Liver (tissue), 9 donors: ENCODE results near the gene BMP8A. TPM values are rescaled to one million over a fixed set of nuclear protein-coding genes. Genes with fewer than 3 reads are reported as not detected.

Source experiments
- DNase-seq: peaks from one replicate; pipeline ENCODE4 v3.0.0-alpha.2; 2017; ENCODE audit warnings: low spot score
- H3K27ac ChIP-seq, 2 donors: one replicate each; pipeline ENCODE4 v1.7.0; 2013; ENCODE audit warnings: inconsistent platforms in 2 of 2, low read length in 2 of 2, control low read depth in 1 of 2, low read depth in 1 of 2, mild to moderate bottlenecking in 1 of 2
- H3K27me3 ChIP-seq, 4 donors: one replicate each; pipeline versions ENCODE4 v1.6.1 to v1.7.0; 2013; ENCODE audit warnings: low read length in 3 of 4, inconsistent platforms in 1 of 4, mild to moderate bottlenecking in 1 of 4, moderate library complexity in 1 of 4; ENCODE audit not compliant: control insufficient read depth in 4 of 4, insufficient read depth in 4 of 4
- H3K36me3 ChIP-seq, 4 donors: one replicate each; pipeline versions ENCODE4 v1.6.1 to v1.7.0; 2013; ENCODE audit warnings: low read length in 3 of 4, mild to moderate bottlenecking in 3 of 4, low read depth in 1 of 4, moderate library complexity in 1 of 4; ENCODE audit not compliant: control insufficient read depth in 4 of 4, insufficient read depth in 3 of 4
- H3K4me1 ChIP-seq, 4 donors: one replicate each; pipeline versions ENCODE4 v1.6.1 to v1.7.0; 2013; ENCODE audit warnings: low read length in 3 of 4, mild to moderate bottlenecking in 3 of 4, moderate library complexity in 1 of 4; ENCODE audit not compliant: control insufficient read depth in 4 of 4, insufficient read depth in 4 of 4
- H3K4me3 ChIP-seq, 3 donors: one replicate each; pipeline versions ENCODE4 v1.6.1 to v1.7.0; 2013; ENCODE audit warnings: low read length in 3 of 3, control low read depth in 1 of 3, low read depth in 1 of 3, mild to moderate bottlenecking in 1 of 3
- H3K9ac ChIP-seq, 2 donors: one replicate each; pipeline ENCODE4 v1.7.0; 2013; ENCODE audit warnings: low read length in 2 of 2, mild to moderate bottlenecking in 2 of 2, moderate library complexity in 2 of 2, control low read depth in 1 of 2, low read depth in 1 of 2
- H3K9me3 ChIP-seq, 4 donors: one replicate each; pipeline versions ENCODE4 v1.6.1 to v1.7.0; 2013; ENCODE audit warnings: low read length in 3 of 4; ENCODE audit not compliant: control insufficient read depth in 4 of 4
- CTCF ChIP-seq: fragments of 150-350 bp; IDR thresholded peaks from 2 replicates; pipeline ENCODE4 v1.5.1; 2017; ENCODE audit warnings: improper control_type of control experiment, low read depth, low read length; ENCODE audit not compliant: missing input control
- EGR1 ChIP-seq, 2 donors: IDR thresholded peaks; 2 replicates each; pipeline ENCODE4 v1.6.1; 2016 to 2018; ENCODE audit warnings: antibody characterized with exemption in 2 of 2, low read depth in 2 of 2
- FOXA1 ChIP-seq: IDR thresholded peaks from 2 replicates; pipeline ENCODE4 v1.6.1; 2016; ENCODE audit warnings: antibody characterized with exemption
- FOXA2 ChIP-seq: IDR thresholded peaks from 2 replicates; pipeline ENCODE4 v1.6.1; 2016; ENCODE audit warnings: antibody characterized with exemption
- GABPA ChIP-seq, 2 donors: IDR thresholded peaks in 1 of 2; conservative IDR thresholded peaks in 1 of 2; 2 replicates each; pipeline ENCODE4 v1.6.1; 2016; ENCODE audit warnings: antibody characterized with exemption in 2 of 2, mild to moderate bottlenecking in 1 of 2, moderate library complexity in 1 of 2
- HNF4A ChIP-seq, 2 donors: conservative IDR thresholded peaks; 2 replicates each; pipeline ENCODE4 v1.6.1; 2016; ENCODE audit warnings: antibody characterized with exemption in 2 of 2, mild to moderate bottlenecking in 2 of 2
- HNF4G ChIP-seq: IDR thresholded peaks from 2 replicates; pipeline ENCODE4 v1.6.1; 2016; ENCODE audit warnings: antibody characterized with exemption
- JUND ChIP-seq, 2 donors: IDR thresholded peaks; 2 replicates each; pipeline ENCODE4 v1.6.1; 2016; ENCODE audit warnings: antibody characterized with exemption in 2 of 2
- NR2F2 ChIP-seq: IDR thresholded peaks from 2 replicates; pipeline ENCODE4 v1.6.1; 2016; ENCODE audit warnings: antibody characterized with exemption
- RAD21 ChIP-seq, 2 donors: IDR thresholded peaks; 2 replicates each; pipeline ENCODE4 v1.6.1; 2016; ENCODE audit warnings: antibody characterized with exemption in 2 of 2, mild to moderate bottlenecking in 2 of 2
- REST ChIP-seq: IDR thresholded peaks from 2 replicates; pipeline ENCODE4 v1.6.1; 2016; ENCODE audit warnings: antibody characterized with exemption, mild to moderate bottlenecking
- RXRA ChIP-seq, 2 donors: IDR thresholded peaks; 2 replicates each; pipeline ENCODE4 v1.6.1; 2017 to 2018; ENCODE audit warnings: antibody characterized with exemption in 2 of 2, mild to moderate bottlenecking in 1 of 2
- SP1 ChIP-seq: IDR thresholded peaks from 2 replicates; pipeline ENCODE4 v1.6.1; 2018; ENCODE audit warnings: antibody characterized with exemption, mild to moderate bottlenecking
- YY1 ChIP-seq: IDR thresholded peaks from 2 replicates; pipeline ENCODE4 v1.6.1; 2016; ENCODE audit warnings: antibody characterized with exemption, mild to moderate bottlenecking
- ZBTB33 ChIP-seq: IDR thresholded peaks from 2 replicates; pipeline ENCODE4 v1.6.1; 2016; ENCODE audit warnings: antibody characterized with exemption
- WGBS: extraction: QIAGEN DNeasy Blood & Tissue Kit; methylation state at CpG from one replicate; pipeline ENCODE4 v1.1.7; 2013; 5-methylcytosine and 5-hydroxymethylcytosine counted together
- polyA plus RNA-seq, 2 donors: library from polyadenylated mRNA; stranded (reverse) in 1 of 2; unstranded in 1 of 2; fragments of 200-250 nt in 1 of 2; fragments of >200 nt in 1 of 2; fragmentation: Nextera tagmentation in 1 of 2; extraction: Ambion mirVana in 1 of 2; gene quantifications; one replicate each; pipeline versions ENCODE4 v1.2.1 to v1.2.3, GENCODE V29; 2013 to 2015
- total RNA-seq, 2 donors: library from RNA; depleted of rRNA; stranded (reverse); fragments of >200 nt; gene quantifications; one replicate each; pipeline ENCODE4 v1.2.3, GENCODE V29; 2014
- TF ChIP-seq, protein P1 (sequence below): IDR thresholded peaks from 2 replicates; pipeline ENCODE4 v1.6.1; 2016; ENCODE audit warnings: antibody characterized with exemption
- TF ChIP-seq, protein P2 (sequence below): IDR thresholded peaks from 2 replicates; pipeline ENCODE4 v1.6.1; 2016; ENCODE audit warnings: antibody characterized with exemption
- donor health status: healthy.
- donor health status: healthy.
- donor health status: healthy.
- donor health status: healthy.
- donor health status: healthy.

Gene BMP8A
- total and polyA plus RNA-seq, 4 donors = not detected

DNA sequence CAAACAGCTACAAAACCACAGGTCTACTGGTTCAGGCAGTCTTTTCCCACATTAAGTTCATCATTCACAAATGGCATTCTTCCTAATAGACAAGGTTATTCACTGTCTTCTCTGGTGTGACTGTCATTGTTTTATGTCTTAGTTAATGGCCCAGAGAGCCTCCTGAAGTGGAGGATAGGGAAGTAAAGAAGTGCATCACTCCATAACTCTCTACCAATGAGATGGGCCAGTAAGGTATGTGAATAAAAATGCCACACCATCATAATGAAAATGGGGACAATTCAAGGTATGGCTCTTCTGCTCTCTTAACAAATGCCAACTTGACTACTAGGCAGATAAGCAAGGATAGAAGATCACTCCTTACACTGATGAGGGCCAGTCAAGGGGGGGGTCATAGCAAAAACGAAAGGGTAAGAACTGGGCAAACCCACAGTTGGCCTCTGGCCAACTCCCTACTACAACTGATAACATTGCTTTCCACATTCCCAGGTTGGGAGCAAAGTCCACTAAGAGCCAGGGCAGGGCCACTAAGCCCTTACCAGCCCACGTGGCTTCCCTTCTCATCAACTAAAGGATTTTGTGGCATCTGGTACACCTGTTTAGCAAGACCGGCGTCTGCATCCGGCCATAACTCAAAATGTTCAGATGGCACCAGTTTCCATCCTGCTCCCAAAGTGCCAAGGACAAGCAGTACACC lies 75.2 kb downstream of the BMP8A start:
- TF ChIP-seq HNF4A (conservative IDR thresholded peaks at IDR 0.05) = peak; percentile 97
- TF ChIP-seq EGR1 (IDR thresholded peaks at IDR 0.05; ENCODE audit: low read depth in 2 of 2) = no peak
- TF ChIP-seq, protein P1, sequence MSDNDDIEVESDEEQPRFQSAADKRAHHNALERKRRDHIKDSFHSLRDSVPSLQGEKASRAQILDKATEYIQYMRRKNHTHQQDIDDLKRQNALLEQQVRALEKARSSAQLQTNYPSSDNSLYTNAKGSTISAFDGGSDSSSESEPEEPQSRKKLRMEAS = peak; percentile 77
- TF ChIP-seq YY1 = no peak
- peak; percentile 74 to 77 for TF ChIP-seq RXRA (IDR thresholded peaks at IDR 0.05)
- TF ChIP-seq JUND (IDR thresholded peaks at IDR 0.05) = peak in 1 of 2 donors; percentile 46
- peak; percentile 11 for TF ChIP-seq FOXA1
- TF ChIP-seq, protein P2, sequence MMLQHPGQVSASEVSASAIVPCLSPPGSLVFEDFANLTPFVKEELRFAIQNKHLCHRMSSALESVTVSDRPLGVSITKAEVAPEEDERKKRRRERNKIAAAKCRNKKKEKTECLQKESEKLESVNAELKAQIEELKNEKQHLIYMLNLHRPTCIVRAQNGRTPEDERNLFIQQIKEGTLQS = peak; percentile 18
- peak; percentile 31 for TF ChIP-seq NR2F2
- peak; percentile 88 for TF ChIP-seq SP1
- no peak for TF ChIP-seq FOXA2
- TF ChIP-seq RAD21 (IDR thresholded peaks at IDR 0.05) = peak; percentile 5 to 8
- TF ChIP-seq HNF4G = peak; percentile 91
- peak; percentile 32 for TF ChIP-seq ZBTB33
- TF ChIP-seq CTCF = no peak
- TF ChIP-seq GABPA (IDR thresholded peaks at IDR 0.05 in 1 of 2, conservative IDR thresholded peaks at IDR 0.05 in 1 of 2) = peak in 1 of 2 donors; percentile 58
- H3K27me3 ChIP-seq = no peaks in the 10 kb centered on the region
- H3K9me3 ChIP-seq = no peaks in the 10 kb centered on the region
- peaks cover 24 to 95% (median 83%) of the 10 kb centered on the region in 4 donors for H3K36me3 ChIP-seq
- peaks cover 3 to 37% (median 33%) of the 10 kb centered on the region in 4 donors for H3K4me1 ChIP-seq
- H3K27ac ChIP-seq = peak overlapping the region in 1 of 2 donors; percentile 14
- peak; percentile 46 for DNase-seq
- WGBS = 30% methylated on average over 5 of the region's 5 CpGs
- no peak overlapping the region for H3K4me3 ChIP-seq
- H3K9ac ChIP-seq = no peak overlapping the region

GRCh38 chr1:39567302-39567701 lies 75.9 kb downstream of the BMP8A start:
- Histone ChIP-seq H3K27ac (peak overlapping the region in 1 of 2 donors; percentile 14), H3K4me3 (no peak overlapping the region), H3K9ac (no peak overlapping the region), H3K4me1 (peaks cover 3 to 37% (median 33%) of the 10 kb centered on the region in 4 donors), H3K27me3 (no peaks in the 10 kb centered on the region), H3K9me3 (no peaks in the 10 kb centered on the region), H3K36me3 (peaks cover 21 to 95% (median 81%) of the 10 kb centered on the region in 4 donors)
- 40% methylated on average over 3 of the region's 3 CpGs for WGBS
- DNase-seq = no peak
- TF ChIP-seq ZBTB33 = no peak
- no peak for TF ChIP-seq RAD21 (IDR thresholded peaks at IDR 0.05)
- TF ChIP-seq, protein P1 = no peak
- no peak for TF ChIP-seq HNF4G
- no peak for TF ChIP-seq FOXA1
- TF ChIP-seq EGR1 (IDR thresholded peaks at IDR 0.05; ENCODE audit: low read depth in 2 of 2) = no peak
- no peak for TF ChIP-seq GABPA (IDR thresholded peaks at IDR 0.05 in 1 of 2, conservative IDR thresholded peaks at IDR 0.05 in 1 of 2)
- TF ChIP-seq REST = no peak
- TF ChIP-seq, protein P2 = no peak
- no peak for TF ChIP-seq SP1
- no peak for TF ChIP-seq CTCF
